ENCODE measurements around the gene KCNQ1. TPM values are rescaled to one million over a fixed set of nuclear protein-coding genes. Genes with fewer than 3 reads are reported as not detected.

The KCNQ1 gene
- total and polyA plus RNA-seq, 2 donors (not counting 1 experiment from before 2014, with no cell fraction given) = 21.5 to 28.8 TPM

DNA sequence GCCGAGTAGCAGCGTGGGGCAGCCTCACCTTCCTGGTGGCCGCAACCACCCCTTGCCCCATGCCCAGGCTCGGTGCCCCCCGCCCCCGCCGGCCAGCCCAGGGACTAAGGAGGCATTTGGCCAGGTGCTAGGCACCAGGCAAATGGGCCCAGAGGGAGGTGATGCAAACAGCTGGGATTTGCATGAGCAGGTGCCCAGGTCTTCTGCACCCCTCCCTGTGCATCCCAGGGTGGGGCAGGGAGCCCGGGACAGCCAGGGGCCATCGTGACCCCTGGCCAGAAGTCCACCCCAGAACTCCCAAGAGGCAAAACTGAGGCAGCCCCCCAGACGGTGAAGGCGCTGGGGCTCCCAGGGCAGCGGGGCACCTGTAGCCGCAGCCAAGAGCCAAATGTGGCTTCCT is 18.6 kb upstream of the KCNQ1 start:
- Mint-ChIP-seq H3K27ac (no peak overlapping the region), H3K4me1 (no peaks in the 10 kb centered on the region), H3K27me3 (no peaks in the 10 kb centered on the region), H3K4me3 (no peak overlapping the region), H3K9me3 (ENCODE audit: insufficient read depth) (no peaks in the 10 kb centered on the region)
- no peak for ATAC-seq (ENCODE audit: low read depth)
- H3K9me3 ChIP-seq (ENCODE audit: control extremely low read depth in 1 of 3, control insufficient read depth in 2 of 3, insufficient read depth in 1 of 3, low read length in 2 of 3) = no peaks in the 10 kb centered on the region
- H3K27ac ChIP-seq (ENCODE audit: low read length in 2 of 2) = no peak overlapping the region
- intact Hi-C loops (cut with micrococcal nuclease) = no loop called here
- no peak overlapping the region for H3K4me2 ChIP-seq (replicated peaks; ENCODE audit: low read depth, low read length, poor library complexity, severe bottlenecking)
- no peak overlapping the region for H2AFZ ChIP-seq (ENCODE audit: insufficient read depth, low read depth, low read length, poor library complexity, severe bottlenecking)
- 85% methylated on average over 13 of the region's 13 CpGs for WGBS (ENCODE audit: insufficient coverage)
- DNase-seq = no peak
- H4K20me1 ChIP-seq (ENCODE audit: control insufficient read depth, insufficient read depth, low read length, poor library complexity, severe bottlenecking) = no peaks in the 10 kb centered on the region
- no peak overlapping the region for H3K4me3 ChIP-seq (ENCODE audit: control extremely low read depth in 1 of 5, extremely low read depth in 1 of 5, insufficient read depth in 1 of 5, low read depth in 2 of 5, low read length in 4 of 5)
- CTCF ChIA-PET = interaction anchor here (0.7 to 10.8 kb wide), 5 partner anchors 102 to 467 kb away, joined by 4 to 217 read pairs (median 17); no protein-coding TSS in a partner anchor
- POLR2A ChIA-PET = no interaction called here
- H3K36me3 ChIP-seq (replicated peaks in 1 of 2; ENCODE audit: control extremely low read depth in 1 of 2, control insufficient read depth in 1 of 2, extremely low read depth in 1 of 2, insufficient read depth in 2 of 2, low read length in 1 of 2) = no peaks in the 10 kb centered on the region
- H3K27me3 ChIP-seq (replicated peaks in 1 of 4; ENCODE audit: control extremely low read depth in 1 of 4, control insufficient read depth in 3 of 4, insufficient read depth in 4 of 4, low read length in 3 of 4) = no peaks in the 10 kb centered on the region
- no peaks in the 10 kb centered on the region for H3K79me2 ChIP-seq (ENCODE audit: control insufficient read depth, insufficient read depth, low read length)
- H3K9ac ChIP-seq (ENCODE audit: low read length) = no peak overlapping the region
- H3K4me1 ChIP-seq (ENCODE audit: control insufficient read depth in 2 of 2, insufficient read depth in 2 of 2, low read length in 2 of 2) = no peaks in the 10 kb centered on the region
- TF ChIP-seq EZH2 (IDR thresholded peaks at IDR 0.05; ENCODE audit: borderline replicate concordance, insufficient read depth, low read depth, low read length, poor library complexity, severe bottlenecking) = no peak
- TF ChIP-seq, protein P1, sequence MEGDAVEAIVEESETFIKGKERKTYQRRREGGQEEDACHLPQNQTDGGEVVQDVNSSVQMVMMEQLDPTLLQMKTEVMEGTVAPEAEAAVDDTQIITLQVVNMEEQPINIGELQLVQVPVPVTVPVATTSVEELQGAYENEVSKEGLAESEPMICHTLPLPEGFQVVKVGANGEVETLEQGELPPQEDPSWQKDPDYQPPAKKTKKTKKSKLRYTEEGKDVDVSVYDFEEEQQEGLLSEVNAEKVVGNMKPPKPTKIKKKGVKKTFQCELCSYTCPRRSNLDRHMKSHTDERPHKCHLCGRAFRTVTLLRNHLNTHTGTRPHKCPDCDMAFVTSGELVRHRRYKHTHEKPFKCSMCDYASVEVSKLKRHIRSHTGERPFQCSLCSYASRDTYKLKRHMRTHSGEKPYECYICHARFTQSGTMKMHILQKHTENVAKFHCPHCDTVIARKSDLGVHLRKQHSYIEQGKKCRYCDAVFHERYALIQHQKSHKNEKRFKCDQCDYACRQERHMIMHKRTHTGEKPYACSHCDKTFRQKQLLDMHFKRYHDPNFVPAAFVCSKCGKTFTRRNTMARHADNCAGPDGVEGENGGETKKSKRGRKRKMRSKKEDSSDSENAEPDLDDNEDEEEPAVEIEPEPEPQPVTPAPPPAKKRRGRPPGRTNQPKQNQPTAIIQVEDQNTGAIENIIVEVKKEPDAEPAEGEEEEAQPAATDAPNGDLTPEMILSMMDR (IDR thresholded peaks at IDR 0.05) = no peak

DNA sequence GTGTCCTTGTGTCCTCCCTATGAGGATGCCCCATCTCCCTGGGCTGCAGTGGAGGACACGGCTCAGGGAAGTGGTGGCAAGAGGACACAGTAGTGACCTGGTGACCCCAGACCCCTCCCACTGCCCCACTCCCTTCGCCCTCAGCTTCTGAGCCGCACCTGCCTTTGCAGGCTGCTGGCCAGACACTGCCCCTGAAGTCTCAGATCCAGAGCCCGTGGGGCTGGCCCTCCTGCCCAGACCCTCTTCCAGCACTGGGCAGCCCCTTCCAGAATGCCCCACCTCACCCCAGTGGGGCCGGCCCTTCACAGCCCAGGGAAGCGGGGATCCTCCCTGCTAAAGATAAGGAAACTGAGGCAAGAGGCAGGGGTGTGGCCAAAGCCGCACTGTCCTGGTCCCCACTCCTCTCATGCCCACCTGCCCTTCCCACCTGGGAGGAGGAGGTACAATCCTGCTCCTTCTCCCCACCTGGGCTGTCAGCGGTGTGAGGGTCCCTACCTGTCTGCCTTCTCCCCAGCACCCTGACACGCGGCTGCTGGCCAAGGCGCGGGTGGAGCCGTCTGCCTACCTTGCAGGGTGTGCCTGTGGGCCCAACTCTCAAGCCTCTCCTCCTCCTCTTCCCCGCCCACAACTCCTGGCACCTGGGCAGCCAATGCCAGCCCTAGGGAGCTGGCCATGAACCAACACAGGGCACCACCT is 17.8 kb upstream of the KCNQ1 start:
- no peak for ATAC-seq (ENCODE audit: low read depth)
- Histone ChIP-seq H3K36me3 (replicated peaks in 1 of 2; ENCODE audit: control extremely low read depth in 1 of 2, control insufficient read depth in 1 of 2, extremely low read depth in 1 of 2, insufficient read depth in 2 of 2, low read length in 1 of 2) (no peaks in the 10 kb centered on the region), H3K4me3 (ENCODE audit: control extremely low read depth in 1 of 5, extremely low read depth in 1 of 5, insufficient read depth in 1 of 5, low read depth in 2 of 5, low read length in 4 of 5) (no peak overlapping the region), H4K20me1 (ENCODE audit: control insufficient read depth, insufficient read depth, low read length, poor library complexity, severe bottlenecking) (no peaks in the 10 kb centered on the region), H3K27me3 (replicated peaks in 1 of 4; ENCODE audit: control extremely low read depth in 1 of 4, control insufficient read depth in 3 of 4, insufficient read depth in 4 of 4, low read length in 3 of 4) (no peaks in the 10 kb centered on the region), H3K9ac (ENCODE audit: low read length) (no peak overlapping the region), H3K9me3 (ENCODE audit: control extremely low read depth in 1 of 3, control insufficient read depth in 2 of 3, insufficient read depth in 1 of 3, low read length in 2 of 3) (no peaks in the 10 kb centered on the region), H3K79me2 (ENCODE audit: control insufficient read depth, insufficient read depth, low read length) (no peaks in the 10 kb centered on the region), H2AFZ (ENCODE audit: insufficient read depth, low read depth, low read length, poor library complexity, severe bottlenecking) (no peak overlapping the region), H3K4me2 (replicated peaks; ENCODE audit: low read depth, low read length, poor library complexity, severe bottlenecking) (no peak overlapping the region), H3K27ac (ENCODE audit: low read length in 2 of 2) (no peak overlapping the region), H3K4me1 (ENCODE audit: control insufficient read depth in 2 of 2, insufficient read depth in 2 of 2, low read length in 2 of 2) (no peaks in the 10 kb centered on the region)
- H3K27ac Mint-ChIP-seq = no peak overlapping the region
- H3K27me3 Mint-ChIP-seq = no peaks in the 10 kb centered on the region
- H3K4me3 Mint-ChIP-seq = no peak overlapping the region
- ChIA-PET POLR2A (interaction anchor here (0.7 kb wide), 1 partner anchor 18 kb away, joined by 3 read pairs; the partner anchor contains the start of genes KCNQ1 and TRPM5), CTCF (interaction anchor here (0.9 to 10.8 kb wide), 8 partner anchors 18 to 466 kb away, joined by 4 to 217 read pairs (median 10); partner anchors contain the start of gene KCNQ1)
- WGBS (ENCODE audit: insufficient coverage) = 93% methylated on average over 10 of the region's 14 CpGs
- no peaks in the 10 kb centered on the region for H3K9me3 Mint-ChIP-seq (ENCODE audit: insufficient read depth)
- intact Hi-C loops (cut with micrococcal nuclease) = no loop called here
- H3K4me1 Mint-ChIP-seq = no peaks in the 10 kb centered on the region
- DNase-seq = peak; percentile 25
- TF ChIP-seq EZH2 (IDR thresholded peaks at IDR 0.05; ENCODE audit: borderline replicate concordance, insufficient read depth, low read depth, low read length, poor library complexity, severe bottlenecking) = no peak
- TF ChIP-seq, protein P1 (IDR thresholded peaks at IDR 0.05) = no peak

Measured in B cell (primary cell).